GM12865 (cell line): Measurements from ENCODE around the gene HNF4A.
"Not testable (repeated sequence)": the region's sequence is repeated elsewhere in the genome, so short reads cannot be mapped to it uniquely, and the experiment has no call there.

Experiments used
- DNase-seq: peaks from one replicate; pipeline ENCODE4 v3.0.0; 2010; ENCODE audit warnings: low read depth
- H3K4me3 ChIP-seq: 2 replicates; pipeline ENCODE4 v1.5.1; 2011; ENCODE audit warnings: mild to moderate bottlenecking, low read depth, low read length, control low read depth
- TF ChIP-seq, protein P1 (sequence below): IDR thresholded peaks from 2 replicates; pipeline ENCODE4 v1.5.1; 2011; ENCODE audit warnings: low read length, control low read depth, low read depth, inconsistent platforms; ENCODE audit not compliant: insufficient read depth; ENCODE audit errors: missing control alignments

The HNF4A gene

DNA sequence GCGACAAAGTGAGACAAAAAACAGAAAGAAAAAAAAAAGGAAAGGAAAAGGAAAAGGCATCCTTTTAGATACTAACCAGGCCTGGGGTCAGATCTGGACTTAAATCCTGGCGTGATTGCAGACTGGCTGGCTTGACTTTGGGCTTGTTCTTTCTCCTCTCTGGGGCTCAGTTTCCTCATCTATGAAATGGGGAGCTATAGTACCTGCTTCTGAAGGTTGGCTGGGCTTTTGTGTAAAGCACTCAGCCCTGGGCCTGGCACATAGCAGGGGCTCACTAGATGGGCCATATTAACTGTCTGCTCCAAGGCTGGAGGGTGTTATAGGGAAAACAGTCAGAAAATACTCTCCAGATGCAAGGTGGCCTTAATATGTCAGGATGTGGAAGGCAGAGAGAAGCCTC, 19.8 kb upstream of the HNF4A start:
- H3K4me3 ChIP-seq, result no peak overlapping the region
- TF ChIP-seq, protein P1, sequence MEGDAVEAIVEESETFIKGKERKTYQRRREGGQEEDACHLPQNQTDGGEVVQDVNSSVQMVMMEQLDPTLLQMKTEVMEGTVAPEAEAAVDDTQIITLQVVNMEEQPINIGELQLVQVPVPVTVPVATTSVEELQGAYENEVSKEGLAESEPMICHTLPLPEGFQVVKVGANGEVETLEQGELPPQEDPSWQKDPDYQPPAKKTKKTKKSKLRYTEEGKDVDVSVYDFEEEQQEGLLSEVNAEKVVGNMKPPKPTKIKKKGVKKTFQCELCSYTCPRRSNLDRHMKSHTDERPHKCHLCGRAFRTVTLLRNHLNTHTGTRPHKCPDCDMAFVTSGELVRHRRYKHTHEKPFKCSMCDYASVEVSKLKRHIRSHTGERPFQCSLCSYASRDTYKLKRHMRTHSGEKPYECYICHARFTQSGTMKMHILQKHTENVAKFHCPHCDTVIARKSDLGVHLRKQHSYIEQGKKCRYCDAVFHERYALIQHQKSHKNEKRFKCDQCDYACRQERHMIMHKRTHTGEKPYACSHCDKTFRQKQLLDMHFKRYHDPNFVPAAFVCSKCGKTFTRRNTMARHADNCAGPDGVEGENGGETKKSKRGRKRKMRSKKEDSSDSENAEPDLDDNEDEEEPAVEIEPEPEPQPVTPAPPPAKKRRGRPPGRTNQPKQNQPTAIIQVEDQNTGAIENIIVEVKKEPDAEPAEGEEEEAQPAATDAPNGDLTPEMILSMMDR, result no peak
- no peak for DNase-seq

DNA sequence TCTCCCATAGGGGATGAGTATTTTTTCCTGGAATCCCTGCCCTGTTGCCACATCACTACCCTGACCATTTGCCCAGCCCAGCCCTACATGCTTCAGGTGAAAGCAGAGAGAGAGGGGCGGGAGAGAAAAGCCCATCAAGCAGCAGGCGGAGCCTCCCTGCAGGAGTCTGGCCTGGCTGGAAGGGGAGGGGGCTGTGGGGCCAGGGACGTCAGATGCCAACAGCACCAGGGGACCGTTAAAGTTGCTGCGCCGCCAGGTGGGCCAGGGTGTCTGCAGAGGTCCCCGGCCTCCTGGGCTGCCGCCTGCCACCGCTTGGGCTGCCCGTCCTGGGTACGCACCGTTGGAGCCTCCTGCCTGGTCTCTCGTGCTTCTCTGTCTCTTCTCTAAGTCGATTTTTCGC, 19.4 kb upstream of the HNF4A start:
- no peak for DNase-seq
- H3K4me3 ChIP-seq, result no peak overlapping the region
- TF ChIP-seq, protein P1, result no peak

DNA sequence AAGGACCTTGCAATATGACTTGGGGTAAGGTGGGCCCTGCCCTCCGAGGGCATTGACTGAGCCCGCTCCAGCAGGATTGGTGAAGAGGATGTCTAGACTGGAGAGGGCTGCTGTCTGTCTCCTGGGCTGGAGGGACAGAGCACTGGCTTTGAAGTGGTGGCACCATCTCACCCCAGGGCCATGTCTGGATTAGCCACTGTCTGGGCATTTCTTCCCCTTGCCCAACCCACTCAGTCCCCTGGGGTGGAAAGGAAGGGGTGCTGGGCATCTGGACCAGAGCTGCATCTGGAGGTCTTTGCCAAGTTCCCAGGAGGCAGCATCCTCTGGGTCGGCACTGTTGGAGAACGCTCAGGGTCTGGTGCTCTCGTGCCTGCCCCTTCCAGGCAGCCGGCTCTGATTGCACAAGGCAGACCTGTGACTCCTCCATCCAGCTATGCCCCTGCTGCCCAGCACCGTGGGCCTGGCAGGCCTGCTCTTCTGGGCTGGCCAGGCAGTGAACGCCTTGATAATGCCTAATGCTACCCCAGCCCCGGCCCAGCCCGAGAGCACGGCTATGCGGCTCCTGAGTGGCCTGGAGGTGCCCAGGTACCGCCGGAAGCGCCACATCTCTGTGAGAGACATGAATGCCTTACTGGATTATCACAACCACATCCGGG, 18.6 kb upstream of the HNF4A start, which contains the start of gene R3HDML:
TSS of gene R3HDML (plus strand) at position 319 of the 656 bp plus-strand sequence. CDS start at position 434, 115 bp downstream.
- TF ChIP-seq, protein P1, result no peak
- H3K4me3 ChIP-seq, result no peak within 1 kb of the TSS
- DNase-seq, result no peak

DNA sequence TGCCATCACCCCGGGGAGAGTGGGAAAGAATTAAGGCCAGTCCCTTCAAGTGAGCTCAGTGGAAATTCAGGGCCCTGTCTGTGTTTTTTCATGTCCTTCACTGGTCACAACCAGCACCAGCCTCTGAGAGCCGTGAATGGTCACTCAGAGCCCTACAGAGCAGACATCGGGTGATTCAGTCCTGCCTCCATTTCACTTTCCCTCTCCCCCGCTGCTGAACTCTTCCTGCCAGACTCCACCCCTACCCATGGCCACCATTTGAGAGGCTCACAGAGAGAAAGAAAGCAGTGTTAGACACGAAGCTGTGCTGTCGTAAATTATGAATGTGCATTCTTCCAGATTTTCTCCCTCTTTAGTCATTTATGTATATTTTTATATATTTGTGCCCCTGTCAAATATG, 13.3 kb upstream of the HNF4A start:
- TF ChIP-seq, protein P1, result no peak
- no peak overlapping the region for H3K4me3 ChIP-seq
- DNase-seq, result no peak

DNA sequence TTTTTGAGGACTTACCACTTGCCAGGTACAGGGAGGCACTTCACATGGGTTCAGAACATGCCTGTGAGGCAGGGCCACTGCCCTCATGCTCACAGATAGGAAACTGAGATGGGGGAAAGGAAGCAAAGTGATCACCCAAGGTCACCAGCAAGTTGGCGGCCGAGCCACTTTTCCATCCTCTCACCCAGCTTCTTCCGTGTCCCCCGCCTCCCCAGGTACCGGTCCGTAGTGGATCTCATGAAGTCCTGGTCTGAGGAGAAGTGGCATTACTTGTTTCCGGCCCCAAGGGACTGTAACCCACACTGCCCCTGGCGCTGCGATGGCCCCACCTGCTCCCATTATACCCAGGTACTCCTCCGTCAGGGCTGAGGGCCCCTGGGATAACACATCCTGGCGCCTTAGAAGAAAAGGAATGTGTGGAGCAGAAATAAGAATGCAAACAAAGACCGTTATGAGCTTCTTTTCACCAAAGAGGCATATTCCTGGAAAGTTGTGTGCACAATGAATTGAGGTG, 12.3 kb upstream of the HNF4A start:
- TF ChIP-seq, protein P1, result no peak
- H3K4me3 ChIP-seq, result no peak overlapping the region
- DNase-seq, result no peak

DNA sequence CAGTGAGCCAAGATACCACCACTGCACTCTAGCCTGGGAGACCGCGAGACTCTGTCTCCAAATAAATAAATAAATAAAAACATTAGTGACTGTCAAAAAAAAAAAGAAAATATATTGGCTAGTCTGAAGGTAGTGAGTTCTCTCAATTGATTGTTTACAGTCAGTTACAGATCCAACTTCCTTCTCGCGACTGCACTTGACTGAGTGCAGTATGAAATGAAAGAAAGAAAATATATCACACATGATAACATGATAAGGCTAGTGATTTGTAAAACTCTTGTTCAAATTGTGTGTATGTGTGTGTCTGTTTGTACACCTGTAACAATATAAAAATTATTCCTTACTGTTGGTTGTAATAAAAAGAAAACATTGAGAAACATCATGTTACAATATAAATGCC, 10.8 kb upstream of the HNF4A start:
- DNase-seq, result no peak
- TF ChIP-seq, protein P1, result no peak
- no peak overlapping the region for H3K4me3 ChIP-seq

DNA sequence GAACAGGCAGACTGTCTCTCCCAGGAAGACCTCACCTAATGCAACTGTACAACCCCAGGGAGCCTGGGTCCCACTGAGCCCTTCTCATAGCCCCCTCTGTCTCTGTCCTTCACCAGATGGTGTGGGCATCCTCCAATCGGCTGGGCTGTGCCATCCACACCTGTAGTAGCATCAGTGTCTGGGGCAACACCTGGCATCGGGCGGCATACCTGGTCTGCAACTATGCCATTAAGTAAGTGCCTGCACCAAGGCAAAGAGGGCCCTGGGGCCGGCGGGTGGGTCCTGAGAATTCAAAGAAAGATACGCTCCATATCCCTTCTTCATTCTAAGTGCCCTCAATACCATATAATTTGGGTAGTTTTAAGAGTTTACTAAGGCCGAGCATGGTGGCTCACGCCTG, 10.4 kb upstream of the HNF4A start:
- DNase-seq, result no peak
- no peak overlapping the region for H3K4me3 ChIP-seq
- TF ChIP-seq, protein P1, result no peak

DNA sequence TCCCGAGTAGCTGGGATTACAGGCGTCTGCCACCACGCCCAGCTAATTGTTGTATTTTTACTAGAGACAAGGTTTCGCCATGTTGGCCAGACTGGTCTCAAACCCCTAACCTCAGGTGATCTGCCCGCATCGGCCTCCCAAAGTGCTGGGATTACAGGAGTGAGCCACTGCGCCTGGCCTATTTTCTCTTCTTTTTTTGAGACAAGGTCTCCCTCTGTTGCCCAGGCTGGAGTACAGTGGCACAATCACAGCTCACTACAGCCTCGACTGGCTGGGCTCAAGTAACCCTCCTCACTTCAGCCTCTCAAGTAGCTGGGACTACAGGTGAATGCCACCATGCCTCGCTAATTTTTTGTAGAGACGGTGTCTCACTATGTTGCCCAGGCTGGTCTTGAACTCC, 9.6 kb upstream of the HNF4A start:
- not testable (repeated sequence) for H3K4me3 ChIP-seq

More for the DNA sequence above, 9.6 kb upstream of the HNF4A start:
- not testable (repeated sequence) for DNase-seq
